VCaP (cell line): Measurements from ENCODE around the gene ZSCAN4.

Experiments used
- H3K27ac ChIP-seq: fragments of 450-650 bp; 2 replicates; pipeline ENCODE4 v1.5.1; 2017
- CTCF ChIP-seq: fragments of 450-650 bp; conservative IDR thresholded peaks from 2 replicates; pipeline ENCODE4 v1.5.1; 2017; ENCODE audit warnings: mild to moderate bottlenecking, moderate library complexity

The ZSCAN4 gene

GRCh38 chr19:57656346-57656745, 12.4 kb upstream of the ZSCAN4 start:
- no peak overlapping the region for H3K27ac ChIP-seq

GRCh38 chr19:57664269-57665127, 4.2 kb upstream of the ZSCAN4 start:
- TF ChIP-seq CTCF, result no peak
- peak overlapping the region; percentile 66 for H3K27ac ChIP-seq

More at GRCh38 chr19:57656346-57656745, 12.4 kb upstream of the ZSCAN4 start:
- no peak for TF ChIP-seq CTCF

DNA sequence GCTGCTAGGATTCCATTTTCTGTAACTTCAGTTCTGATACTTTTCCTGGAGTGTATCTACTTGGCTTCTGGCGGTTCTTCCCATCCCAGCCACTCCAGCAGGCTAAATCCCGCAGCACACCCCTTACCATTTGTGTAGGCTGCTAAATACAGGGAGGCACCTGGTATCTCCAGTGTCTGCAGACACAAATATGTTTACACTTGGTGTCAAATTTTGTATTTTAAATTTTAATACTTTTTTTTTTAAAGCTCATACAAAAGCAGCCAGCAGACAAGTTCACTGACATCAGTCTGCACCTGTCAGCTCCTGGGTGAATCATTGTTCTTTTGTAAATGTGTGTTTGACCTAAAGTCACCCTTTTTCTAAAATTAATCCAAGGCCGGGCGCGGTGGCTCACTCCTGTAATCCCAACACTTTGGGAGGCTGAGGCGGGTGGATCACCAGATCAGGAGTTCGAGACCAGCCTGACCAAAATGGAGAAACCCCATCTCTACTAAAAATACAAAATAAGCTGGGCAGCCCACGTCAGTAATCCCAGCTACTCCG, 3.4 kb upstream of the ZSCAN4 start:
- no peak overlapping the region; the same call in 1 of the 2 replicates for H3K27ac ChIP-seq
- TF ChIP-seq CTCF, result no peak

- TF ChIP-seq CTCF, result no peak
Measured at GRCh38 chr19:57667228-57667627, 1.5 kb upstream of the ZSCAN4 start.

DNA sequence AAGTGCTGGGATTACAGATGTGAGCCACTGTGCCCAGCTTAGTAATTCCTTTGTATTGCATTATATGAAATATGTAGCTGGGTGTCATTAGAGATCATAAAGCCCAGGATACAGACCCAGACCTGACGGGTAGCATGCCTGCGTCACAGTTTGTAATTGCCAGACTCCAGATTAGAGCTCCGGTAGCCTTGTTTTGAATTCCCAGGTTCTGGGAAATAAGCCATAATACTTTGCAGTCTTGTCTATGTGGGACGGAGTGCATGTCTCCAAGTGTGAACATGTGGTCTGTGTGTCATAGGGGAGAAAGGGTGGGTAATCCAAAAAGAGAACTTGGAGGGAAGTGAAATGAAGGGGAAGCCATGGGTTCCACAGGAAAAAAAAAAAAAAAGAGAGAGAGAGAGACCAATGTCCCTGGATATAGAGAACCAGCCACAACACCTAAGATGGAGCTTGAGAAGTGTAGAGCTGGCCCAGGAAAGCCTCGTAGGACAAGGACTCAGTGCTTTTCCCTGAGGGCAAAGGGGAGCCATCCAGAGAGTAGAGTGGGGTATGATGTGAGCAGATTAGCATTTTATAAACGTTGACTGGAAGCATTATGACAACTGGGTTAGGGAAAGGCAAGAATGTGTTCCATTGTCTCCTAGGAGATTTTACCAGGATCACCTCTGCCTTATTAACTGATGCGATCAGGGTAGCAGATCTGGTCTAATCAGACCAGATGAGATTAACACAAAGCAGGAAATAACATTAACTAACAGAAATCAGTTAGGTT, 2.6 kb downstream of the ZSCAN4 start:
- TF ChIP-seq CTCF, result no peak

More at GRCh38 chr19:57667228-57667627, 1.5 kb upstream of the ZSCAN4 start:
- H3K27ac ChIP-seq, result no peak overlapping the region

DNA sequence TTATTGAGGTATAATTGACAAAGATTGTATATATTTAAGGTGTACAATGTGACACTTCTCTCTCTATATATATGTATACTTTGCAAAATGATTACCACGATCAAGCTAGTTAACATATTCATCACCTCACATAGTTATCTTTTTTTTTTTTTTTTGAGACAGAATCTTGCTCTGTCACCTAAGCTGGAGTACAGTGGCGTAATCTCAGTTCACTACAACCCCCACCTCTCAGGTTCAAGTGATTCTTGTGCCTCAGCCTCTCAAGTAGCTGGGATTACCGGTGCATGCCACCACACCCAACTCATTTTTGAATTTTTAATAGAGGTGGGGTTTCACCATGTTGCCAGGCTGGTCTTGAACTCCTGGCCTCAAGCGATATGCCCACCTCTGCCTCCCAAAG, 3.7 kb downstream of the ZSCAN4 start:
- H3K27ac ChIP-seq, result no peak overlapping the region
- TF ChIP-seq CTCF, result no peak

More for the DNA sequence above, 2.6 kb downstream of the ZSCAN4 start:
- no peak overlapping the region for H3K27ac ChIP-seq

DNA sequence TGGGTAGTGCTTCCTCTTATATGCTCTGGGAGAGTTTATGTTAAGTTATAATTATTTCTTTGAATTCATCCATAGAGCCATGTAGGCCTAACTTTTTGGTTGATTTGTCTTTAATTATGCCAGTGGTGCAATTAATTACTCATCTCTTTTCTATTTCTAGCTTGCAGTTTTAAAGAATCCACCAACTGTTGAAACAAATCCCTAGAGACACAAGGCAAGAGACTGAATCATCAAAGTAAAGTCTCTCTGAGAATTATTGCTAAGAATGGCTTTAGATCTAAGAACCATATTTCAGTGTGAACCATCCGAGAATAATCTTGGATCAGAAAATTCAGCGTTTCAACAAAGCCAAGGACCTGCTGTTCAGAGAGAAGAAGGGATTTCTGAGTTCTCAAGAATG, 7.1 kb downstream of the ZSCAN4 start:
- no peak overlapping the region for H3K27ac ChIP-seq
- TF ChIP-seq CTCF, result no peak
